ENCODE data around the gene RNF34. TPM values are rescaled to one million over a fixed set of nuclear protein-coding genes. Genes with fewer than 3 reads are reported as not detected.
"Not testable (repeated sequence)": the region's sequence is repeated elsewhere in the genome, so short reads cannot be mapped to it uniquely, and the experiment has no call there.

Gene RNF34
- total RNA-seq, 2 experiments from 2014 or later, result 60.6 to 63.1 TPM

DNA sequence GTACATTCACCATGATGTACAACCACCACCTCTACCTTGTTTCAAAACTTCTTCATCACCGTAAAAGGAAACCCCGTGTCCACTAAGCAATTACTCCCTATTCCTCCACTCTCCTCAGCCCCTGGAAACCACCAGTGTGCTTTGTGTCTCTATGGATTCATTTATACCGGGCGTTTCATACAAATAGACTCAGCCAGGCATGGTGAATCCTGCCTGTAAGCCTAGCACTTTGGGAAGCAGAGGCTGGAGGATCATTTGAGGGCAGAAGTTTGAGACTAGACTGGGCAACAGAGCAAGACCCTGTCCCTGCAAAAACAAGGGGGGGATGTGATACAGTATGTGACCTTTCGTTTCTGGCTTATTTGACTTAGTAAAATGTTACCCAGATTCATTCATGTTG lies 21.2 kb upstream of the RNF34 start:
- Histone ChIP-seq H3K4me1 (ENCODE audit: insufficient read depth, low read length) (no peaks in the 10 kb centered on the region), H3K4me3 (ENCODE audit: low read length) (no peak overlapping the region), H3K9me3 (ENCODE audit: control insufficient read depth in 1 of 2, insufficient read depth in 1 of 2, low read length in 2 of 2) (no peaks in the 10 kb centered on the region), H3K27ac (ENCODE audit: low read depth in 1 of 2, low read length in 2 of 2) (no peak overlapping the region), H3K27me3 (ENCODE audit: control insufficient read depth in 1 of 2, insufficient read depth in 2 of 2, low read length in 2 of 2) (no peaks in the 10 kb centered on the region), H3K36me3 (ENCODE audit: insufficient read depth, low read length) (no peaks in the 10 kb centered on the region)
- intact Hi-C loops (cut with DNase I, micrococcal nuclease), result no loop called here
- no peak for ATAC-seq (ENCODE audit: poor library complexity)
- peaks cover 5% of the 10 kb centered on the region for H3K27me3 Mint-ChIP-seq
- CTCF ChIA-PET, result no interaction called here
- POLR2A ChIA-PET, result no interaction called here
- H3K4me3 Mint-ChIP-seq, result no peak overlapping the region
- H3K27ac Mint-ChIP-seq, result no peak overlapping the region
- H3K9me3 Mint-ChIP-seq, result no peaks in the 10 kb centered on the region
- no peak for DNase-seq
- no peaks in the 10 kb centered on the region for H3K36me3 Mint-ChIP-seq (ENCODE audit: low read depth)
- no peaks in the 10 kb centered on the region for H3K4me1 Mint-ChIP-seq (ENCODE audit: low read depth)
- no peak for TF ChIP-seq CTCF (IDR thresholded peaks at IDR 0.05)

- no peaks in the 10 kb centered on the region for H3K9me3 ChIP-seq (ENCODE audit: control insufficient read depth in 1 of 2, insufficient read depth in 1 of 2, low read length in 2 of 2)
- no peak overlapping the region for H3K4me3 Mint-ChIP-seq
Observed at GRCh38 chr12:121379945-121380344, 20.0 kb upstream of the RNF34 start.

DNA sequence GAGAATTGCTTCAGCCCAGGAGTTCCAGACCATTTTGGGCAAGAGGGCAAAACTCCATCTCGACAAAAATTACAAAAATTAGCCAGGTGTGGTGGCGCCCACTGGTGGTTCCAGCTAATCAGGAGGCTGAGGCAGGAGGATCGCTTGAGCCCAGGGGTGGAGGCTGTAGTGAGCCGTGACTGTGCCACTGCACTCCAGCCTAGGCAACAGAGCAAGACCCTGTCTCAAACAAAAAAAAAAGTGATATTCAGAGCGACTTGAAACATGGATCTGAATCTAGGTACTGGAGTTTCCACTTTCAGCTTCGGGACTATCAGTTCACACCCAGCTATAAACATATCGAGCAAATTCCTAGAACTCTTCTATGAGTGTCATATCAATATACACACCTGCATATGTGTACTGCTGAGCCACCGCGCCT lies 16.3 kb upstream of the RNF34 start:
- H3K36me3 Mint-ChIP-seq (ENCODE audit: low read depth), result no peaks in the 10 kb centered on the region
- Histone ChIP-seq H3K4me1 (ENCODE audit: insufficient read depth, low read length) (no peaks in the 10 kb centered on the region), H3K27ac (ENCODE audit: low read depth in 1 of 2, low read length in 2 of 2) (no peak overlapping the region), H3K36me3 (ENCODE audit: insufficient read depth, low read length) (no peaks in the 10 kb centered on the region), H3K4me3 (ENCODE audit: low read length) (no peak overlapping the region), H3K9me3 (ENCODE audit: control insufficient read depth in 1 of 2, insufficient read depth in 1 of 2, low read length in 2 of 2) (no peaks in the 10 kb centered on the region), H3K27me3 (ENCODE audit: control insufficient read depth in 1 of 2, insufficient read depth in 2 of 2, low read length in 2 of 2) (no peaks in the 10 kb centered on the region)
- POLR2A ChIA-PET, result interaction anchor here (0.6 kb wide), 1 partner anchor 8 kb away, joined by 5 read pairs; no protein-coding TSS in a partner anchor
- no peak overlapping the region for H3K4me3 Mint-ChIP-seq
- CTCF ChIA-PET, result interaction anchor here (1.9 kb wide), 1 partner anchor 49 kb away, joined by 5 read pairs; no protein-coding TSS in a partner anchor
- H3K27ac Mint-ChIP-seq, result no peak overlapping the region
- no peak for TF ChIP-seq CTCF (IDR thresholded peaks at IDR 0.05)
- H3K4me1 Mint-ChIP-seq (ENCODE audit: low read depth), result no peaks in the 10 kb centered on the region
- DNase-seq (no peak), ATAC-seq (ENCODE audit: poor library complexity) (no peak)
- no peaks in the 10 kb centered on the region for H3K9me3 Mint-ChIP-seq
- peaks cover 5% of the 10 kb centered on the region for H3K27me3 Mint-ChIP-seq
- intact Hi-C loops (cut with DNase I, micrococcal nuclease), result no loop called here

More at GRCh38 chr12:121379945-121380344, 20.0 kb upstream of the RNF34 start:
- Histone ChIP-seq H3K4me3 (ENCODE audit: low read length) (no peak overlapping the region), H3K27ac (ENCODE audit: low read depth in 1 of 2, low read length in 2 of 2) (no peak overlapping the region), H3K4me1 (ENCODE audit: insufficient read depth, low read length) (no peaks in the 10 kb centered on the region), H3K36me3 (ENCODE audit: insufficient read depth, low read length) (no peaks in the 10 kb centered on the region), H3K27me3 (ENCODE audit: control insufficient read depth in 1 of 2, insufficient read depth in 2 of 2, low read length in 2 of 2) (no peaks in the 10 kb centered on the region)
- Mint-ChIP-seq H3K27ac (no peak overlapping the region), H3K36me3 (ENCODE audit: low read depth) (no peaks in the 10 kb centered on the region), H3K4me1 (ENCODE audit: low read depth) (no peaks in the 10 kb centered on the region), H3K9me3 (no peaks in the 10 kb centered on the region), H3K27me3 (peaks cover 5% of the 10 kb centered on the region)
- ATAC-seq (ENCODE audit: poor library complexity) (no peak), DNase-seq (no peak)
- CTCF ChIA-PET, result no interaction called here
- TF ChIP-seq CTCF (IDR thresholded peaks at IDR 0.05), result no peak
- intact Hi-C loops (cut with DNase I, micrococcal nuclease), result no loop called here
- POLR2A ChIA-PET, result no interaction called here

DNA sequence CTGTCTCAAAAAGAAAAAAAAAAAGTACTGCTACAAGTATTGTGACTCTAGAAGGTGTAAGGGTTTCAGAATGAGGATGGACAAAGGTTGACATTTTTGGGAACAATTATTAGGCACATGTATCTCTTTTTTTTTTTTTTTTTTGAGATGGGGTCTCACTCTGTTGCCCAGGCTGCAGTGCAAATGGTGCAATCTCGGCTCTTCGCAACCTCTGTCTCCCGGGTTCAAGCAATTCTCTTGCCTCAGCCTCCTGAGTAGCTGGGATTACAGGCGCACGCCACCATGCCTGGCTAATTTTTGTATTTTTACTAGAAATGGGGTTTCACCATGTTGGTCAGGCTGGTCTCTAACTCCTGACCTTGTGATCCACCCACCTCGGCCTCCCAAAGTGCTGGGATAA lies 15.0 kb upstream of the RNF34 start:
- H3K4me1 ChIP-seq (ENCODE audit: insufficient read depth, low read length); H3K4me3 ChIP-seq (ENCODE audit: low read length); DNase-seq; H3K9me3 Mint-ChIP-seq; H3K9me3 ChIP-seq (ENCODE audit: control insufficient read depth in 1 of 2, insufficient read depth in 1 of 2, low read length in 2 of 2); intact Hi-C loops (cut with DNase I, micrococcal nuclease); H3K27ac Mint-ChIP-seq; H3K36me3 Mint-ChIP-seq (ENCODE audit: low read depth); H3K36me3 ChIP-seq (ENCODE audit: insufficient read depth, low read length); H3K27me3 Mint-ChIP-seq; POLR2A ChIA-PET; H3K27me3 ChIP-seq (ENCODE audit: control insufficient read depth in 1 of 2, insufficient read depth in 2 of 2, low read length in 2 of 2); H3K4me3 Mint-ChIP-seq; ATAC-seq (ENCODE audit: poor library complexity); H3K27ac ChIP-seq (ENCODE audit: low read depth in 1 of 2, low read length in 2 of 2); H3K4me1 Mint-ChIP-seq (ENCODE audit: low read depth): not testable (repeated sequence)
- CTCF ChIA-PET, result interaction anchor here (1.9 kb wide), 1 partner anchor 50 kb away, joined by 5 read pairs; no protein-coding TSS in a partner anchor

Data from CD4-positive, alpha-beta T cell (primary cell).